ENCODE results near the gene MLF2. TPM values are rescaled to one million over a fixed set of nuclear protein-coding genes. Genes with fewer than 3 reads are reported as not detected.

MLF2 gene
- total and polyA plus RNA-seq, 2 of the 13 experiments (the other 11 are each of a cell fraction or from before 2014, with no cell fraction given), result 88.1 to 167 TPM

GRCh38 chr12:6775185-6776174 is 22.5 kb upstream of the MLF2 start (continued):
- TF ChIP-seq, protein P1, sequence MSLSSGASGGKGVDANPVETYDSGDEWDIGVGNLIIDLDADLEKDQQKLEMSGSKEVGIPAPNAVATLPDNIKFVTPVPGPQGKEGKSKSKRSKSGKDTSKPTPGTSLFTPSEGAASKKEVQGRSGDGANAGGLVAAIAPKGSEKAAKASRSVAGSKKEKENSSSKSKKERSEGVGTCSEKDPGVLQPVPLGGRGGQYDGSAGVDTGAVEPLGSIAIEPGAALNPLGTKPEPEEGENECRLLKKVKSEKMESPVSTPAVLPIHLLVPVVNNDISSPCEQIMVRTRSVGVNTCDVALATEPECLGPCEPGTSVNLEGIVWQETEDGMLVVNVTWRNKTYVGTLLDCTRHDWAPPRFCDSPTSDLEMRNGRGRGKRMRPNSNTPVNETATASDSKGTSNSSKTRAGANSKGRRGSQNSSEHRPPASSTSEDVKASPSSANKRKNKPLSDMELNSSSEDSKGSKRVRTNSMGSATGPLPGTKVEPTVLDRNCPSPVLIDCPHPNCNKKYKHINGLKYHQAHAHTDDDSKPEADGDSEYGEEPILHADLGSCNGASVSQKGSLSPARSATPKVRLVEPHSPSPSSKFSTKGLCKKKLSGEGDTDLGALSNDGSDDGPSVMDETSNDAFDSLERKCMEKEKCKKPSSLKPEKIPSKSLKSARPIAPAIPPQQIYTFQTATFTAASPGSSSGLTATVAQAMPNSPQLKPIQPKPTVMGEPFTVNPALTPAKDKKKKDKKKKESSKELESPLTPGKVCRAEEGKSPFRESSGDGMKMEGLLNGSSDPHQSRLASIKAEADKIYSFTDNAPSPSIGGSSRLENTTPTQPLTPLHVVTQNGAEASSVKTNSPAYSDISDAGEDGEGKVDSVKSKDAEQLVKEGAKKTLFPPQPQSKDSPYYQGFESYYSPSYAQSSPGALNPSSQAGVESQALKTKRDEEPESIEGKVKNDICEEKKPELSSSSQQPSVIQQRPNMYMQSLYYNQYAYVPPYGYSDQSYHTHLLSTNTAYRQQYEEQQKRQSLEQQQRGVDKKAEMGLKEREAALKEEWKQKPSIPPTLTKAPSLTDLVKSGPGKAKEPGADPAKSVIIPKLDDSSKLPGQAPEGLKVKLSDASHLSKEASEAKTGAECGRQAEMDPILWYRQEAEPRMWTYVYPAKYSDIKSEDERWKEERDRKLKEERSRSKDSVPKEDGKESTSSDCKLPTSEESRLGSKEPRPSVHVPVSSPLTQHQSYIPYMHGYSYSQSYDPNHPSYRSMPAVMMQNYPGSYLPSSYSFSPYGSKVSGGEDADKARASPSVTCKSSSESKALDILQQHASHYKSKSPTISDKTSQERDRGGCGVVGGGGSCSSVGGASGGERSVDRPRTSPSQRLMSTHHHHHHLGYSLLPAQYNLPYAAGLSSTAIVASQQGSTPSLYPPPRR (CRISPR knock-in tag; IDR thresholded peaks at IDR 0.05; ENCODE audit: borderline replicate concordance), result peak; percentile 94
- TF ChIP-seq ZFX (CRISPR knock-in tag; IDR thresholded peaks at IDR 0.05; ENCODE audit: low read depth) (no peak), ZNF441 (CRISPR knock-in tag; IDR thresholded peaks at IDR 0.05; ENCODE audit: borderline replicate concordance) (peak; percentile 99), MIER2 (CRISPR knock-in tag; IDR thresholded peaks at IDR 0.05) (no peak), SYNCRIP (IDR thresholded peaks at IDR 0.05; ENCODE audit: insufficient read depth, low read depth, low read length) (no peak), KLF16 (CRISPR knock-in tag; IDR thresholded peaks at IDR 0.05) (peak in 1 of 2 experiments; percentile 84; a peak in 1 of 4 replicates), U2AF2 (IDR thresholded peaks at IDR 0.05; ENCODE audit: low read depth, low read length) (no peak), ZNF580 (CRISPR knock-in tag; IDR thresholded peaks at IDR 0.05; ENCODE audit: borderline replicate concordance, low read depth) (no peak), NPAS2 (CRISPR knock-in tag; IDR thresholded peaks at IDR 0.05; ENCODE audit: borderline replicate concordance) (no peak), ZNF282 (IDR thresholded peaks at IDR 0.05; ENCODE audit: partially characterized antibody) (no peak), ZNF792 (CRISPR knock-in tag; IDR thresholded peaks at IDR 0.05) (0 out of 2 replicates have a peak, but pooled peaks have one; percentile 41), ZBTB10 (CRISPR knock-in tag; IDR thresholded peaks at IDR 0.05; ENCODE audit: borderline replicate concordance) (peak; percentile 67; the same call in 1 of the 2 replicates), ATF5 (CRISPR knock-in tag; IDR thresholded peaks at IDR 0.05; ENCODE audit: low read depth) (no peak), HOXA3 (CRISPR knock-in tag; IDR thresholded peaks at IDR 0.05) (peak; percentile 75)
- TF ChIP-seq, protein P2, sequence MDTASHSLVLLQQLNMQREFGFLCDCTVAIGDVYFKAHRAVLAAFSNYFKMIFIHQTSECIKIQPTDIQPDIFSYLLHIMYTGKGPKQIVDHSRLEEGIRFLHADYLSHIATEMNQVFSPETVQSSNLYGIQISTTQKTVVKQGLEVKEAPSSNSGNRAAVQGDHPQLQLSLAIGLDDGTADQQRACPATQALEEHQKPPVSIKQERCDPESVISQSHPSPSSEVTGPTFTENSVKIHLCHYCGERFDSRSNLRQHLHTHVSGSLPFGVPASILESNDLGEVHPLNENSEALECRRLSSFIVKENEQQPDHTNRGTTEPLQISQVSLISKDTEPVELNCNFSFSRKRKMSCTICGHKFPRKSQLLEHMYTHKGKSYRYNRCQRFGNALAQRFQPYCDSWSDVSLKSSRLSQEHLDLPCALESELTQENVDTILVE (CRISPR knock-in tag; IDR thresholded peaks at IDR 0.05), result no peak
- TF ChIP-seq, protein P3, sequence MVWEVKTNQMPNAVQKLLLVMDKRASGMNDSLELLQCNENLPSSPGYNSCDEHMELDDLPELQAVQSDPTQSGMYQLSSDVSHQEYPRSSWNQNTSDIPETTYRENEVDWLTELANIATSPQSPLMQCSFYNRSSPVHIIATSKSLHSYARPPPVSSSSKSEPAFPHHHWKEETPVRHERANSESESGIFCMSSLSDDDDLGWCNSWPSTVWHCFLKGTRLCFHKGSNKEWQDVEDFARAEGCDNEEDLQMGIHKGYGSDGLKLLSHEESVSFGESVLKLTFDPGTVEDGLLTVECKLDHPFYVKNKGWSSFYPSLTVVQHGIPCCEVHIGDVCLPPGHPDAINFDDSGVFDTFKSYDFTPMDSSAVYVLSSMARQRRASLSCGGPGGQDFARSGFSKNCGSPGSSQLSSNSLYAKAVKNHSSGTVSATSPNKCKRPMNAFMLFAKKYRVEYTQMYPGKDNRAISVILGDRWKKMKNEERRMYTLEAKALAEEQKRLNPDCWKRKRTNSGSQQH (CRISPR knock-in tag; IDR thresholded peaks at IDR 0.05; ENCODE audit: low read depth), result no peak
